ENCODE results near the gene DNMT1.

DNMT1 gene

GRCh38 chr19:10092648-10093294, 102.0 kb downstream of the DNMT1 start:
- DNase-seq: no peak

DNA sequence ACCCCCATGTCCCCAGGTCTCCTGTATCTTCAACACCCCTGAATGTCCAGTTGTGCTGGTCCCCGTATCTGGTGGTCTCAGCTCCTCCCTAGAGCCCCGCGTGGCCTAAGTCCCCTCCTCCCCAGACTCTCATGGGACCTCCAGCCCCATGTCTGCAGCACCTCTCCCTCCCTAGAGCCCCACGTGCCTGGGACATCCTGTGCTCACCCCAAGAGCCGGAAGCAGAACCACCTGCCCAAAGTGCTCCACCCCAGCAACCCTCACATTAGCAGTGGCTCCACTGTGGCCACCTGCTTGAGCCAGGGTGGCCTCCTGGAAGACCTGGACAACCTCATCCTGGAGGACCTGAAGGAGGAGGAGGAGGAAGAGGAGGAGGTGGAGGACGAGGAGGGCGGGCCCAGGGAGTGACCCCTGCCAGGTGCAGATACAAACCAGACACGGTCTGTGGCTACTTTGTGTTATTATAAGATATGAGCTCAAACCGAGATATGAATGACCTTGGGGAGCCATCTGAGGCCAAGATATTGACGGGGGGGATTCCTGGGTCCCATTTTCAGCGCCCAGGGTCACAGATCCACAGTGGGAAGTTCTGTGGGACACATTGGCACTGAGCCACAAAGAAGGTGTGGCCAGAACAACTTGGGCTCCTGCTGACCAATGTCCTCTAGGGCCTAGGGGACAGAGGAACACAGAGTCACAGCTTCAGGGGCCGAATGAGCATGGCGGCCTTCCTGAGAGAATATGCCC, 102.7 kb downstream of the DNMT1 start:
- no peak for DNase-seq

GRCh38 chr19:10091370-10091687, 103.4 kb downstream of the DNMT1 start:
- DNase-seq: no peak

- no peak for DNase-seq
Observed at GRCh38 chr19:10089801-10090375, 104.9 kb downstream of the DNMT1 start.

DNA sequence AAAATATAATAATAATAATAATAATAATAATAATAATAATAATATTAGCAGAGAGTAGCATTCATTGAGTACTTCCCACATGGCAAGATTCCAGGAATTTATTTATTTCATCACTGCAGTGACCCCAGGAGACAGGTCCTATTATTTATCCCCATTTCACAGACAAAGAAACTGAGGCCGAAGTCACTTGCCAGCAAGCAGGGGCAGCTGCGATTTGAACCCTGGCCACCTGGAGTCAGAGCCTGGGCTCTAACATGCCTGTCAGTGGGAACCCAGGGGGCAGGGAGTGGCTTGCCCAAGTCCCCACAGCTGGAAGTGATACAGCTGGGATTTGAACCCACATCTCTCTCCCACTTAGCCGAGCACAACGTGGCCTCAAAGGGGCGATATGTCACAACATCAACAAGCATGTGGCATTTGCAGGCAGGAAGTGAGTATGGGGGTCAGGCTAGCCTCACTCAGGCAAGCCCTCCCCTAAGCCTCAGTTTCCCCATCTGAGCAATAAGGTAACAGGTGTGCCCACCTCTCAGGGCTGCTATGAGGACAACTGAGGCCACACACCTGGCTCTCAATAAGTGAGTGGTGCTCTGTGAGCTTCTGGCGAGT, 105.7 kb downstream of the DNMT1 start:
- DNase-seq: no peak

GRCh38 chr19:10087296-10088061, 107.3 kb downstream of the DNMT1 start:
- no peak for DNase-seq

- DNase-seq: no peak
Observed at GRCh38 chr19:10086591-10087192, 108.1 kb downstream of the DNMT1 start.

DNA sequence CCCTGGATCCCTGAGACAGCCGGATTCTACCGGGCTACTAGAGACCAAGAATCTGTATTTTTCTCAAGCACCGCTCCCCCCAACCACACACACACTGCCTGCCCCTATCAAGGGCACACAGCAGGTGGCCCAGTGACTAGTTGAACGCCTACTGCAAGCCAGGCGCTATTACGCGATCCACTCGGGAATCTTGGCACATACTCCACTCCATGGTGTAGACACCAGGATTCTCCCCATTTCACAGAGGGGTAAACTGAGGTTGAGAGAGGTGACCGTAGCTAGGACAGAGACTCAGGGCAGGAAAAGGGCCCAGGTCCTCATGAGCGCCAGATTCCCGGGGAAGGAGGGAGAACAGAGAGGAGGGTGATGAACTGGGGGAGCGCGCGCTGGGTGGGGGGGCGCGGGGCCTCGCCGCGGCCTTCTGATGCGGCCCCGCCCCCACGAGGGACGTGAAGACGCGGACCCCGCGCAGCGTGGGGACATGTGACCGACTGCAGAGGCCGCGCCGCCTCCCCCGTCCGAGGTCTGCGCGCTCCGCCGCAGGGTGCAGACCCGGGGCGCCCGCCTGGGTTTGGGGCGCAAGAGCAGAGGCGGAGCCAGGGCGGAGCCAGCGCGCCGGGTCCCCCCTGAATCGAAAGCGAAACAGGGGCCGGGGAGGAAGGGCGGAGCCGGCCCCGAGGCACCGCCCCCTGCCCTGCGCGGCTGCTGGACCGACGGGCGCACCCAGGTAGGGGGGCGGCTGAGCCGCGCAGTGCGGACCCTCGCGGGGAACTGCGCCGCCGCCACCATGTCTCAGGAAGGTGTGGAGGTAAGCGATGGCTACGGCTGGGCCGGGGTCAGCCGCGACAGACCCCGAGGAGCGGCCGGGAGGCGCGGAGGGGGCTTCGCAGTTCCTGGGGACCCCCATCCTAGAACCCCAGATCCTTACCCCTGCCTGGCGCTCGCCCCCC, 108.8 kb downstream of the DNMT1 start, which contains the start of gene SHFL:
SHFL (plus strand) TSS at position 677 of the 950 bp plus-strand sequence; CDS start at position 788, 111 bp downstream.
- no peak for DNase-seq

GRCh38 chr19:10084803-10085202, 110.0 kb downstream of the DNMT1 start:
- no peak for DNase-seq

DNA sequence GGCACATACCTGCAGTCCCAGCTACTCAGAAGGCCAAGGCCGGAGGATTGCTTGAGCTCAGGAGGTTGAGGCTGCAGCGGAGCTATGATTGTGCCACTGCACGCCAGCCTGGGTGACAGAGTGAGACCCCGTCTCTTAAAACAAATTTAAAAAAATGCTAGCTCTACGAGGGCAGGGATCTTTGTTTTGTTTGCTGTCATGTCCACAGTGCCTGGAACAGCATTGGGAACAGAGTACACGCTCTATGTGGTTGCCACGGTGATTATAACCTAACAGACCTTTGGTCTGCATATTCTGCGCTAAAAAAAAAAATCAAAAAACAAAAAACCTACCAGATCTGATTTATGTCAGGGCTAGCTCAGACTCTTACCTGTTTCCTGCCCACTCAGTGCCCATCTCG, 110.8 kb downstream of the DNMT1 start:
- no peak for DNase-seq
